Hepatocyte (in vitro differentiated cells): ENCODE results near the gene NHERF2. TPM values are rescaled to one million over a fixed set of nuclear protein-coding genes. Genes with fewer than 3 reads are reported as not detected.
"Not testable (repeated sequence)": the region's sequence is repeated elsewhere in the genome, so short reads cannot be mapped to it uniquely, and the experiment has no call there.

Source experiments
- DNase-seq: peaks from one replicate; pipeline ENCODE4 v3.0.0-alpha.2; 2016; ENCODE audit warnings: low spot score
- H2AFZ ChIP-seq: fragments of 200-600 bp; sonication (generic); 2 replicates; pipeline ENCODE4 v1.6.0; 2016; ENCODE audit warnings: antibody characterized with exemption, mild to moderate bottlenecking
- H3K27ac ChIP-seq: fragments of 200-600 bp; sonication (generic); 2 replicates; pipeline ENCODE4 v1.5.1; 2016; ENCODE audit warnings: mild to moderate bottlenecking
- H3K27me3 ChIP-seq: fragments of 200-600 bp; sonication (generic); 2 replicates; pipeline ENCODE4 v1.6.1; 2016
- H3K36me3 ChIP-seq: fragments of 200-600 bp; sonication (generic); replicated peaks from 2 replicates; pipeline ENCODE4 v1.5.1; 2016; ENCODE audit warnings: low read depth; ENCODE audit not compliant: insufficient read depth
- H3K4me1 ChIP-seq: fragments of 200-600 bp; sonication (generic); 2 replicates; pipeline ENCODE4 v1.5.1; 2016; ENCODE audit warnings: mild to moderate bottlenecking, moderate library complexity; ENCODE audit not compliant: insufficient read depth
- H3K4me2 ChIP-seq: fragments of 200-600 bp; sonication (generic); 2 replicates; pipeline ENCODE4 v1.6.0; 2016
- H3K4me3 ChIP-seq: fragments of 200-600 bp; sonication (generic); 2 replicates; pipeline ENCODE4 v1.5.1; 2016; ENCODE audit warnings: mild to moderate bottlenecking
- H3K79me2 ChIP-seq: fragments of 200-600 bp; sonication (generic); 2 replicates; pipeline ENCODE4 v1.6.0; 2017; ENCODE audit warnings: mild to moderate bottlenecking
- H3K9me2 ChIP-seq: fragments of 200-600 bp; sonication (generic); replicated peaks from 2 replicates; pipeline ENCODE4 v1.6.0; 2017; ENCODE audit warnings: mild to moderate bottlenecking; ENCODE audit not compliant: insufficient read depth
- H3K9me3 ChIP-seq: fragments of 200-600 bp; sonication (generic); 2 replicates; pipeline ENCODE4 v1.5.1; 2016; ENCODE audit warnings: low read depth, mild to moderate bottlenecking
- H4K20me1 ChIP-seq: fragments of 200-600 bp; sonication (generic); 2 replicates; pipeline ENCODE4 v1.6.0; 2016; ENCODE audit warnings: mild to moderate bottlenecking; ENCODE audit not compliant: insufficient read depth, poor library complexity, severe bottlenecking
- CTCF ChIP-seq: fragments of 200-600 bp; sonication (generic); IDR thresholded peaks from 2 replicates; pipeline ENCODE4 v1.5.1; 2016; ENCODE audit warnings: antibody characterized with exemption, mild to moderate bottlenecking; ENCODE audit not compliant: poor library complexity
- EZH2 ChIP-seq: fragments of 200-600 bp; sonication (generic); IDR thresholded peaks from 2 replicates; pipeline ENCODE4 v1.6.1; 2016; ENCODE audit warnings: antibody characterized with exemption, mild to moderate bottlenecking, borderline replicate concordance
- EZH2phosphoT487 ChIP-seq: fragments of 200-600 bp; sonication (generic); IDR thresholded peaks from one replicate; pipeline ENCODE4 v1.6.1; 2018; ENCODE audit warnings: antibody characterized with exemption, mild to moderate bottlenecking, low read depth, moderate library complexity; ENCODE audit not compliant: unreplicated experiment, severe bottlenecking
- WGBS: methylation state at CpG from one replicate; pipeline ENCODE4 v1.1.6; 2016; ENCODE audit warnings: low lambda C conversion rate; ENCODE audit errors: missing lambda C conversion rate; 5-methylcytosine and 5-hydroxymethylcytosine counted together
- polyA plus RNA-seq: library from polyadenylated mRNA; unstranded; fragments of >200 nt; fragmentation: Nextera tagmentation; extraction: Ambion mirVana; gene quantifications from 2 replicates; pipeline ENCODE4 v1.2.1, GENCODE V29; 2016
- total RNA-seq: library from RNA; depleted of rRNA; stranded (reverse); fragments of >200 nt; gene quantifications from 2 replicates; pipeline ENCODE4 v1.2.3, GENCODE V29; 2014

NHERF2 gene
- total and polyA plus RNA-seq, 2 experiments from 2014 or later, result 29.6 to 43.8 TPM

GRCh38 chr16:2033057-2033908 is 6.6 kb downstream of the NHERF2 start:
- H3K4me3 ChIP-seq, result no peak overlapping the region
- no peaks in the 10 kb centered on the region for H3K27me3 ChIP-seq
- peak overlapping the region; percentile 90 for H3K27ac ChIP-seq
- H3K4me1 ChIP-seq, result peaks cover 54% of the 10 kb centered on the region
- H3K9me2 ChIP-seq, result no peaks in the 10 kb centered on the region
- DNase-seq, result peak; percentile 71
- H4K20me1 ChIP-seq, result peaks cover under 1% of the 10 kb centered on the region
- TF ChIP-seq CTCF (no peak), EZH2 (no peak), EZH2phosphoT487 (no peak)
- peak overlapping the region; percentile 63 for H3K4me2 ChIP-seq
- H3K36me3 ChIP-seq, result no peaks in the 10 kb centered on the region
- no peak overlapping the region for H2AFZ ChIP-seq
- 57% methylated on average over 23 of the region's 37 CpGs for WGBS
- peaks cover 17% of the 10 kb centered on the region for H3K79me2 ChIP-seq
- H3K9me3 ChIP-seq, result no peaks in the 10 kb centered on the region

GRCh38 chr16:2033909-2034695 is 7.4 kb downstream of the NHERF2 start:
- 64% methylated on average over 9 of the region's 32 CpGs for WGBS

GRCh38 chr16:2034696-2035430 is 8.2 kb downstream of the NHERF2 start:
- no peak overlapping the region for H3K4me3 ChIP-seq
- peaks cover 63% of the 10 kb centered on the region for H3K4me1 ChIP-seq
- peaks cover 11% of the 10 kb centered on the region for H3K79me2 ChIP-seq
- peak overlapping the region; percentile 74 for H3K4me2 ChIP-seq
- H3K27me3 ChIP-seq, result no peaks in the 10 kb centered on the region
- no peak for TF ChIP-seq EZH2phosphoT487
- no peaks in the 10 kb centered on the region for H4K20me1 ChIP-seq
- no peak for DNase-seq
- H3K9me3 ChIP-seq, result no peaks in the 10 kb centered on the region
- H2AFZ ChIP-seq, result no peak overlapping the region
- H3K9me2 ChIP-seq, result no peaks in the 10 kb centered on the region
- no peaks in the 10 kb centered on the region for H3K36me3 ChIP-seq
- peak overlapping the region; percentile 100 for H3K27ac ChIP-seq
- WGBS, result 92% methylated on average over 12 of the region's 17 CpGs

More at GRCh38 chr16:2033909-2034695, 7.4 kb downstream of the NHERF2 start:
- H3K4me2 ChIP-seq, result peak overlapping the region; percentile 63
- DNase-seq, H4K20me1 ChIP-seq, H3K9me3 ChIP-seq, H2AFZ ChIP-seq, H3K9me2 ChIP-seq, H3K36me3 ChIP-seq, H3K27me3 ChIP-seq, H3K4me3 ChIP-seq: not testable (repeated sequence)
- H3K27ac ChIP-seq, result peak overlapping the region; percentile 90
- peaks cover 59% of the 10 kb centered on the region for H3K4me1 ChIP-seq
- peaks cover 11% of the 10 kb centered on the region for H3K79me2 ChIP-seq

- Histone ChIP-seq H2AFZ (no peak overlapping the region), H3K27ac (peak overlapping the region; percentile 100), H3K4me3 (no peak overlapping the region), H3K9me2 (no peaks in the 10 kb centered on the region), H3K79me2 (peaks cover 11% of the 10 kb centered on the region), H3K4me2 (peak overlapping the region; percentile 74), H3K4me1 (peaks cover 71% of the 10 kb centered on the region), H3K27me3 (no peaks in the 10 kb centered on the region), H4K20me1 (no peaks in the 10 kb centered on the region), H3K36me3 (no peaks in the 10 kb centered on the region), H3K9me3 (no peaks in the 10 kb centered on the region)
- DNase-seq, result peak; percentile 81
- no peak for TF ChIP-seq EZH2
- TF ChIP-seq CTCF, result no peak
- TF ChIP-seq EZH2phosphoT487, result no peak
- WGBS, result 35% methylated on average over 30 of the region's 34 CpGs
Measured at GRCh38 chr16:2035431-2036199, 8.9 kb downstream of the NHERF2 start.
